Measurements from ENCODE around the gene RHEX.

The RHEX gene

GRCh38 chr1:206021008-206021625 lies 31.9 kb upstream of the RHEX start:
- TF ChIP-seq POLR2A (IDR thresholded peaks at IDR 0.05; ENCODE audit: low read depth, low read length): no peak
- no peak for DNase-seq (ENCODE audit: insufficient read length, low spot score)
- no peak for FAIRE-seq

GRCh38 chr1:206021626-206022365 lies 31.2 kb upstream of the RHEX start:
- FAIRE-seq: peak; percentile 64
- DNase-seq (ENCODE audit: insufficient read length, low spot score): peak; percentile 49

GRCh38 chr1:206022766-206023165 lies 30.2 kb upstream of the RHEX start:
- no peak for TF ChIP-seq POLR2A (IDR thresholded peaks at IDR 0.05; ENCODE audit: low read depth, low read length)
- DNase-seq (ENCODE audit: insufficient read length, low spot score): no peak
- no peak for FAIRE-seq

More at GRCh38 chr1:206021626-206022365, 31.2 kb upstream of the RHEX start:
- TF ChIP-seq POLR2A (IDR thresholded peaks at IDR 0.05; ENCODE audit: low read depth, low read length): no peak

- FAIRE-seq (no peak), DNase-seq (ENCODE audit: insufficient read length, low spot score) (no peak)
- no peak for TF ChIP-seq POLR2A (IDR thresholded peaks at IDR 0.05; ENCODE audit: low read depth, low read length)
These were observed 29.3 kb upstream of the RHEX start, which contains the start of gene CTSE for GRCh38 chr1:206023695-206024094. Gene CTSE (minus strand): TSS chr1:206023895. CDS start chr1:206023791, 104 bp downstream.

- no peak for FAIRE-seq
- TF ChIP-seq POLR2A (IDR thresholded peaks at IDR 0.05; ENCODE audit: low read depth, low read length): no peak
- DNase-seq (ENCODE audit: insufficient read length, low spot score): no peak
These were observed 27.6 kb upstream of the RHEX start for GRCh38 chr1:206025283-206025820.

GRCh38 chr1:206029484-206029883 lies 23.5 kb upstream of the RHEX start:
- DNase-seq (ENCODE audit: insufficient read length, low spot score): peak; percentile 33

GRCh38 chr1:206030191-206030590 lies 22.8 kb upstream of the RHEX start:
- FAIRE-seq (no peak), DNase-seq (ENCODE audit: insufficient read length, low spot score) (no peak)
- no peak for TF ChIP-seq POLR2A (IDR thresholded peaks at IDR 0.05; ENCODE audit: low read depth, low read length)

More at GRCh38 chr1:206029484-206029883, 23.5 kb upstream of the RHEX start:
- no peak for FAIRE-seq
- TF ChIP-seq POLR2A (IDR thresholded peaks at IDR 0.05; ENCODE audit: low read depth, low read length): no peak

GRCh38 chr1:206030714-206031113 lies 22.3 kb upstream of the RHEX start:
- DNase-seq (ENCODE audit: insufficient read length, low spot score): peak; percentile 38
- FAIRE-seq: peak; percentile 70
- TF ChIP-seq POLR2A (IDR thresholded peaks at IDR 0.05; ENCODE audit: low read depth, low read length): no peak

- FAIRE-seq (no peak), DNase-seq (ENCODE audit: insufficient read length, low spot score) (no peak)
- TF ChIP-seq POLR2A (IDR thresholded peaks at IDR 0.05; ENCODE audit: low read depth, low read length): no peak
These were observed 20.4 kb upstream of the RHEX start for GRCh38 chr1:206032380-206033140.

GRCh38 chr1:206035027-206035426 lies 17.9 kb upstream of the RHEX start:
- FAIRE-seq (no peak), DNase-seq (ENCODE audit: insufficient read length, low spot score) (no peak)
- TF ChIP-seq POLR2A (IDR thresholded peaks at IDR 0.05; ENCODE audit: low read depth, low read length): no peak

GRCh38 chr1:206036663-206037455 lies 16.1 kb upstream of the RHEX start:
- DNase-seq (ENCODE audit: insufficient read length, low spot score): no peak
- no peak for TF ChIP-seq POLR2A (IDR thresholded peaks at IDR 0.05; ENCODE audit: low read depth, low read length)
- FAIRE-seq: no peak

- FAIRE-seq: no peak
- no peak for DNase-seq (ENCODE audit: insufficient read length, low spot score)
- no peak for TF ChIP-seq POLR2A (IDR thresholded peaks at IDR 0.05; ENCODE audit: low read depth, low read length)
These were observed 15.4 kb upstream of the RHEX start for GRCh38 chr1:206037581-206037980.

Data from H54 (cell line).